ENCODE data around the gene MINDY3.
"Not testable (repeated sequence)": the region's sequence is repeated elsewhere in the genome, so short reads cannot be mapped to it uniquely, and the experiment has no call there.

Gene MINDY3

GRCh38 chr10:15802375-15802949 lies 57.8 kb downstream of the MINDY3 start:
- no peak for DNase-seq

- no peak for DNase-seq
Measured at GRCh38 chr10:15801641-15802040, 58.7 kb downstream of the MINDY3 start.

- DNase-seq: no peak
Measured at GRCh38 chr10:15801147-15801546, 59.2 kb downstream of the MINDY3 start.

- DNase-seq: no peak
Measured at GRCh38 chr10:15797346-15797745, 63.0 kb downstream of the MINDY3 start.

- DNase-seq: no peak
Measured at GRCh38 chr10:15796762-15797161, 63.5 kb downstream of the MINDY3 start.

- no peak for DNase-seq
Measured at GRCh38 chr10:15796098-15796759, 64.1 kb downstream of the MINDY3 start.

- no peak for DNase-seq
Measured at GRCh38 chr10:15795036-15795792, 65.1 kb downstream of the MINDY3 start.

GRCh38 chr10:15794569-15794968 lies 65.7 kb downstream of the MINDY3 start:
- DNase-seq: no peak

- DNase-seq: no peak
Measured at GRCh38 chr10:15793664-15794063, 66.6 kb downstream of the MINDY3 start.

GRCh38 chr10:15792777-15793176 lies 67.5 kb downstream of the MINDY3 start:
- no peak for DNase-seq

GRCh38 chr10:15791816-15792524 lies 68.3 kb downstream of the MINDY3 start:
- DNase-seq: no peak

GRCh38 chr10:15789793-15790525 lies 70.3 kb downstream of the MINDY3 start:
- DNase-seq: no peak

GRCh38 chr10:15787426-15787825 lies 72.9 kb downstream of the MINDY3 start:
- no peak for DNase-seq

- DNase-seq: no peak
Measured at GRCh38 chr10:15784662-15785300, 75.5 kb downstream of the MINDY3 start.

GRCh38 chr10:15783941-15784636 lies 76.2 kb downstream of the MINDY3 start:
- no peak for DNase-seq

GRCh38 chr10:15782851-15783250 lies 77.5 kb downstream of the MINDY3 start:
- DNase-seq: no peak

- no peak for DNase-seq
Measured at GRCh38 chr10:15781381-15781960, 78.8 kb downstream of the MINDY3 start.

- DNase-seq: no peak
Measured at GRCh38 chr10:15780353-15781135, 79.8 kb downstream of the MINDY3 start.

GRCh38 chr10:15775513-15775912 lies 84.8 kb downstream of the MINDY3 start:
- DNase-seq: no peak

- not testable (repeated sequence) for DNase-seq
Measured at GRCh38 chr10:15774534-15774933, 85.8 kb downstream of the MINDY3 start.
